ENCODE measurements around the gene EXTL1.

The EXTL1 gene

DNA sequence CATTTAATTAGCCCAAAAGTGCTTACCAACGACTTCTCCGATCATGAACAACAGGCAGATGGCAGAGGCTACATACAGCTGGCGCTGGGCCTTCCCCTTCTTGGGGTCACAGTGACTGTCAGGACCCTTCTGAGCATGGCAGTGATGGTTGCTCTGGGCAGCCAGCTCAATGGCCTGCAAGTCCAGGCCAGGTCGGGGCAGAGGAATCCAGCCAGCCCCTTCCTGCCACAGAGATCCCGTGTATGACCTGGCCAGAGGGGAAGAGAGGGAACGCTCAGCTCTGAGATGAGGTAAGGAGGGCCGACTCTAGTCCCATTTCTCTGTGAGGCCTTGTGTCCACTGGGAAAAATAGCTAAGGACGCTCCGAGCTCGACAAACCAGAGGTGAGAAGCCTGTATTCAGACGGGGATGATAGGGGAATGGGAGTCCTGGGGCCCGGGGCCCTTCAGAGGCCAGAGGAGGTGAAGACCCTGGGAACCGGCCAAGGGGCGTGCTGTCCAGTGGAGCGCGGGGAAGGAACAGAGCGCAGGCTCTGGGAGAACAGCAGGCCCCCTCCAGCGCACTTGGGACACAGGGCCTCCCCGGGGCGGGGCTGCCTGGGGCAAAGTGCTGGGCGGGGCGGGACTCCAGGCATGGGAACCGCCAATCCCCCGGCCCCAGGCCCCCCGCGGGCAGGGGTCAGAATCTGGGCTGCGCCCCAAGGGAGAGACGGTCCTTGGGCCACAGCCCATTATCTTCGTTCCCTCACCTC, 23.6 kb downstream of the EXTL1 start:
- DNase-seq: no peak

DNA sequence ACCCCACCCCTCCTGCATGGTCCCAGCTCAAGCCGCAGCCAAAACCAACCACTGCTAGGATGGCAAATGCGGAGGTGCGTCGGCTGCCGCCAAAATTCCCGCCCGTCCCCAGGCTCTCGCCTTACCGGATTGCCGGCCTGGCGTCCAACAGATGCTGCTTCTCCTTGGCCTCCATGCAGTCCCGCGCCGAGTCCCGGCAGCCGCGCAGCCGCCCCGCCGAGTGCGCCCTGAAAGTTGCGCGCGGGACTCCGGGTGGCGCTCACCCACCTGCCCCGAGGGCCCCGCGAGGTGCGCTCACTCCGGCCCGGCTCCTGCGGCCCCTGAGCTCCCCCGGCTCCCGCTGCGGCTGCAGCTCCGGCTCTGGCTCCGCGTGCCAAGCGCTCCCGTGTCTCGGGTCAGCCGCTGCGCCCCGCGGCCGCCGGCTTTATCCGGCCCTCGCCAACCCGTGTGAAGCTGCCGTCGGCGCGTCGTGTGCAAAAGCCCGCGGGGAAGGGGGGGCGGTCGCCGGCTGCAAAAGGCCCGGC, 24.2 kb downstream of the EXTL1 start, which contains the start of gene SLC30A2:
TSS of gene SLC30A2 (minus strand) at position 397 of the 524 bp plus-strand sequence. CDS start at position 175, 222 bp downstream.
- DNase-seq: no peak

- DNase-seq: no peak
Observed at GRCh38 chr1:26046246-26047095, 24.9 kb downstream of the EXTL1 start.

GRCh38 chr1:26047278-26047874, 25.8 kb downstream of the EXTL1 start:
- no peak for DNase-seq

DNA sequence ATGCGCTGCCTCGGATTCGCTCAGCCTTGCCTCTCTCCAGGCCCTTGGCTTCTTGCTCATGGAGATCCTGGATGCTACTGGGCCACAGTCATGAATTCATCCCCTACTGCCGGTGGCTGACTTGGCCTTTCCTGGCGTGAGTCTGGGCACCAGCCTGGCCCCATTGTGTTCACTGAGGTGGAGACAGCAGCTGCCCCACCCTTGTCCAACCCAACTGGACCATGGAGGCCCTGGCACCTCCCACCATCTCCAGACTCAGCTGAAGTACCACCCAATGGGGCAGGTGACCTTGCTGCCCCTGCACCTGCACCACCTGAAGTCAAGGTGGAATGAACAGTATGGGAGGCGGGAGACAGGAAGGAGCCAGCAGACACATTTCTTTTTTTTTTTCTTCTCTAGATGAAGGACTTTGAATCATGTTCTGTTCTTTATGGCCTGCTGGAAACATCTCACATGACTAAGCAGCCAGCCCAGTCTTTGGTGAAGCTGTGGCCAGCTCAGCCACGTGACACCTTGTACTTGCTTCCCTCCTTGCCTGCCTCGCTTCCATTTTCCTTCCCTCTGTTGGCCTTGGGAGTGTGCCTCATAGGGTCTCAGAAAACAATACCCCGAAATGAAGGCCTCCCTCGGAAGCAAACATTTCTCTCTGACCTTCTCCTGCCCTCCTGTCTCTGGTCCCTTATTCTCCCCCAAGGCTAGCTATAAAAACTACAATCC, 28.1 kb downstream of the EXTL1 start:
- no peak for DNase-seq

- no peak for DNase-seq
Observed at GRCh38 chr1:26050248-26050640, 28.7 kb downstream of the EXTL1 start.

DNA sequence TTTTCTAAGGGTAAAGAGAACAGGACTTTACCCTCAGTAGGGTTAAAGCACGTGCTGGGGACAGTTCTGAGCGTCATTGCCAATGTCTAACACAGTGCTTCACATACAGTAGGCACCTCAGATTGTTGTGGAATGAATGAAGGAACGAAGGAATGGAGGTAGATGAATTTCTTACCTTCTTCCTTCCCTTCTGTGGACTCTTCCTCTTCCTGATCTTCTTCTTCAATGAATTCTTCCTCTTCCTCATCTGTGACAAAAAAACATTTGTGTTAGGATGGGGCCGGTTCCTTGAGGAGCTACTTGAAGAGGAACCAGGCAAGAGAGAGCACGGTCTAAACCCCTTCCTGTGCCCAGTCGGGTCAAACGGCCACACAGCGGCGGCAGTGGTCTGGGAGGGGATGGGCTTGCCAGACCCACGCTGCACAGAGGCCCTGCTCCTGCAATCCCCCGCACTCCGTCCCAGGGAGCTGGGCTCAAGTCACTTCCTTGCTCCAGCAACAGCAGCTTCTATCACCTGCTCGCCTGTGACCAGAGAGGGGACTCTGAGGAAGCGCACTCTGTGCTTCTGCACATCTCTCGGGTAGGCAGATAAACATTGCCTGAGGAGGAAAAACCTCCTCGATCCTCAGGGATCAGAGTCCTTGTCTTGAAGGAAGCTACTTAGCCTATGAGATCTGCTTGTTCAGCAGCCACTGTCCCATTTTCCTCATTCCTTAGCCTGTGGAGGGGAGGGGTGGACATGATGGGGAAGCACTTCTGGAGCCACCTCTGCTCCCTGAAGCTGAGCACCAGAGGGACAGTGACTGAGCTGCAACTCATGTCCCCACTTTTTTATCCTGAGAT, 32.4 kb downstream of the EXTL1 start:
- DNase-seq: no peak

DNA sequence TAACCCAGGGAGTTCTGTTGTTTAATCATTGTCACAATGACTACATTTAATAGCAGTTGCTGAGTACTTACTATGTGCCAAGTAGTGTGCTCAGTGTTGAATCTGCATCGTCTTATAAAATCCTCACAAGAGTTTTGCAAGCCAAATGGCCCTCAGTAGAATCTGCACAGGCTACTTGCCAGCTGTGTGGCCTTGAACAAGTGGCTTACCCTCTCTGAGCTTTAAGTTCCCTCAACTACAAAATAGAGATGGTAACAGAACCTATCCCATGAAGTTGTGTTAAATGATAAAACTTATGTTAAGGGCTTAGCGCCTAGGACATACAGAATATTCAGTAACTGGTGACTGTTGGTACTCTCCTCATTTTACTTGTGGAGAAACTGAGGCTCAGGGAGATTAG, 33.5 kb downstream of the EXTL1 start:
- no peak for DNase-seq

DNA sequence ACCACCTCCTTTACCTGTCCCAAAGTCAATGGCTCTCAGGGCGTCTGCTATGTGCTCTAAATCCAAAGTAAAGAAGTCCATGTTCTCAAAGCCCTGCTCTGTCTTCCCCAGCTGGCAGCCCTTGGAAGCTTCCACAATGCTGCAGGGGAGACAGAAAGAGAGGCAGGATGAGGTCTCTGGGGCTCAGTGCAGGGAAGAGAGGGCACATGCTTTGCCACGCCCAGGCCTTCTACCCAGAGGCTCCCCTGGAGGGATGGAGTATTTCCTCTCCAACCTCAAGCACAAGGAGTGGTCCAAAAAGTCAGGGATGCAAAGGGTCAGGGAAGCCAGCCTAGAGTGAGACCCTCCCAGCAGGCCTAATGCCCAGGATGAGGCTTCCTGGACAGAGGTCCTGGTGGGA, 35.6 kb downstream of the EXTL1 start:
- no peak for DNase-seq

DNA sequence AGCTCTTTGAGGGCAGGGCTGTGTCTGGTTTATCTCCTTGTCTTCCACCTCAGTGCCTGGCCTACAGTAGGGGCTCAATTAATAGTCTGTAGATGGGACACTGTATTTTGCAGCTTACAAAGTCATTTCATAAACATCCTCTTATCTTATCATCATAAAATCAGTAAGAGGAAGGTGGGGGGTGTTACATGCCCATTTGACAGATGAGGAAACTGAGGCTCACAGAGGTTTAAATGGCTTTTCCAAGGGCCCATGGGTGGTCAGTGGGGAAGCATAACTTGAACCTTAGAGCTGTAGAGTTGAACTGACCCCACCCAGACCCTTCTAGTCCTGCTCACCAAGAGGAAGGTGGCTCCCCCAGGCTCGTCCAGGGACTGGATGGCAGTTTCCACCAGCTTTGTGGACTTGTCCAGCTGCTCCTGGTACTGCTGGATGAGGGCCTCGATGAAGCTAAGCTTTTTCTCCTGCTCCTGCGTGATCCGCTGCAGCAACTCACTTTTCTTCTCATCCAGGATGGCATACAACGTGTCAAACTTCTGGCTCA, 36.5 kb downstream of the EXTL1 start:
- no peak for DNase-seq

DNA sequence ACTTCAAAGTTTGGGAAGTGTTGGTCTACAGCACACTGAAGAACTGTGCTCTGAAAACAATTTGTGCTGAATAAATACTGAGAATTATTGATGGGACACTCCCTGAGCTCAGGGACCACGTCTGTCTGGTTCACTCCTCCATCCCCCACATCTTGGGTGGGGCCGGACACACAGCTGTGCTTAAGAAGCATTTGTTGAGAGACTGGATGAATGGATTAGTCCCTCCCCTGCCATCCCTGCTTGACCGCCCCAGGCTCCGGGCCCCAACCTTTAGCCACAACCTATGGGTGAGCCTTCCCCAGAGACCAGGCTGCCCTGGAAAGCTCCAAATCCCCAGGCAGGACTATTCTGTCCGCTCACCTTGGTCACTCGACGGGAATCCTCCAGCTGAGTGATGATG, 38.3 kb downstream of the EXTL1 start:
- DNase-seq: no peak

- no peak for DNase-seq
Observed at GRCh38 chr1:26060832-26061574, 39.4 kb downstream of the EXTL1 start.

DNA sequence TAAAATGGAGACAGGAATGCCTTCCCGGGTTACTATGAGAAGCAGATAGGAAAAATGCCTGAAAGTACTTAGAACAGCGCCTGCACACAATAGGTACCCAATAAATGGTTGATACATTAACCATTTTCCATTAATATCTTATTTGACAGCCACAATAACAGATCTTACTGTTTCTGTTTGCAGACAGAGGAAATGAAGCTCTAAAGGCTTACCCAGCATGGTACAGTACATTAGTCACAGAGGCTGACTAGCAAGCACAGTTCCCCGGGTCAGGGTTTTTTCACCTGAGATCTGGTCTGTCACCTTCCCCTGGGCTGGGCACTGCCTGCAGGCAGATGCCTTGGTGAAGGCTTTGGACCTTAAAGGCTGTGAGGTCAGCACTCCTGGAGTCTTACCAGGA, 43.0 kb downstream of the EXTL1 start:
- no peak for DNase-seq

DNA sequence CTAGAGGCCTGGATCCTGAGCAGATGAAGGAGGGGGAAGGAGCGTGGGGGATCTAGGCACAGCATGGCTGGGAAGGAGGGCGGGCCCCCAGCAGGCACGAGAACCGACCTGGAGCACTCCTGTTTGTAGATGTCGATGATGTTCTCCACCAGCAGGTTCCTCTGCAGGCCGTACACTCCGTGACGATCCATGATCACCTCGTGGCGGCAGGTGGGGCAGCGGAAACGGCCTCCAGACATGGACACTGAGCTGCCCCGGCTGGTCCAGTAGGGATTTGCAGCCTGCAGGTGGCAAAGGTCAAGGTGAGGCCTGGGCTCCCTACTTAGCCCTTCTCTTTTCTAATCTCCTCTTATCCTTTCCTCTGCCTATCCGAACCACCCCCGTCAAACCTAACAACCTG, 44.6 kb downstream of the EXTL1 start:
- no peak for DNase-seq

GRCh38 chr1:26066857-26067256, 45.3 kb downstream of the EXTL1 start:
- DNase-seq: no peak

DNA sequence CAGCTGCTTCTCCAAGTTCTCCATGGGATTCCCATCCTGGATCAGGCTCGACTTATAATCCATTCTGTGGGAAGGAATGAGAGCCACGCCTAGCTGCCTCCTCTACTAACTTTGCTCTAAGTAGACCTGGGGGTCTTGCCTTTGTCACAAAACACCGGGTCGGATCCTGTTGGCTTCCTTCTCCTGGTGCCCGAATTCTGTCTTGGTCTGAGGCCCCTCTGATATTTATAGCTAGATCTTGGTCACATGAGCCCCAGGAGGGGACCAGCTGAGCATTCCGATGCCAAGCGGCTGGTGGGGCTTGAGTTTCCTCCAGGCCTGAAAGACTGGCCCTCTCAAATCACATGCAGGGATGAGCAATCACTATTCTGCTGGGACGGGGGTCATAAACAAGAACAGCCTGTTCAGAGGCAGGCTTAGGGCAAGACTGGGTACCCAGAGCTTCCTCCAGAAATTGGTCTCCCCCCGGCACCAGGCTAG, 45.9 kb downstream of the EXTL1 start, which contains the start of gene TRIM63:
TSS of gene TRIM63 (minus strand) at position 199 of the 480 bp plus-strand sequence. CDS start at position 63, 136 bp downstream.
- DNase-seq: no peak

DNA sequence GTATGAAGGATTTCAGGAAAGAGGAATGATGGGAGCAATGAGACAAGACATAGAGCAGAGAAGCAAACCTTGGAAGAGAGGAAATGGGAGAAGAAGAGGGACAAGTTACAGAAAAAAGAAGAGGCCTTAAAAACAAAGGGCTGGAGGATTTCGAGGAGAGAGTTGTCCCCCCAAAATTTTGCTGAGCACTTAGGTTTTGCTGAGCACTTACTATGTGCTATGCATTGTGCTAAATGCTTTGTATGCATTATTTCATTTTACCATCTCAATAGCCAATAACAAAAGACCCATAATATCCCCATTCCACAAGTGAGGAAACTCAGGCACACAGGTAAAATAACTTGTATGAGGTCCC, 48.3 kb downstream of the EXTL1 start:
- no peak for DNase-seq

DNA sequence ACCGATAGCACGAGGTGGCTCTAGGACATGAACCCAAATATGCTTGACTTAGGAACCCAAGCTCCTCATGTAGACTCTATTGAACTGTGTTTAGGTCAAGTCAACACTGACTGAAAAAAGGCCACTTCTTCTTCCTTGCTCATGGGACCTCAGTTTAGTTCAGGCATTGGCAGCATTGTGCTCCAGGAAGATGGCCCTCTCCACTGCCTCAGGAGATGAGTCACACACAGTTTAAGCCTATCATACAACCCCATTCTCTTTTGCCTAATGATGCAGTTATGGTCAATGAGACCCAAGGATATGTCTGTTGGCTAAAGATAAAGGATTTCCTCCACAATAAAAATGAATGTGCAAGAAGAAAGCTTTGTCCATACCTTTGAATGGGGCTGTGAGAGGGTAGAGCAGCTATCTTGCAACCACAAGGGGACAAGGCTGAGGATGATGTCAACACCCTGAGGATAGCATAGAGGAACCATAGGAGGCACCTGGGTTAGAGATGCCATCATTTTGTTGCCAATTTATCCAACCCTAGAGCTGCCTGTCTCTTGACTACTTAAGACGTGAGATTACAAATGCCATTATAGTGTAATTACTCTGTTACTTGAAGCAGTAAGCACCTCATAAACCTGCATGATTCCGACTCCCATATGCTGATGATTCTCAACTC, 48.9 kb downstream of the EXTL1 start:
- no peak for DNase-seq

DNA sequence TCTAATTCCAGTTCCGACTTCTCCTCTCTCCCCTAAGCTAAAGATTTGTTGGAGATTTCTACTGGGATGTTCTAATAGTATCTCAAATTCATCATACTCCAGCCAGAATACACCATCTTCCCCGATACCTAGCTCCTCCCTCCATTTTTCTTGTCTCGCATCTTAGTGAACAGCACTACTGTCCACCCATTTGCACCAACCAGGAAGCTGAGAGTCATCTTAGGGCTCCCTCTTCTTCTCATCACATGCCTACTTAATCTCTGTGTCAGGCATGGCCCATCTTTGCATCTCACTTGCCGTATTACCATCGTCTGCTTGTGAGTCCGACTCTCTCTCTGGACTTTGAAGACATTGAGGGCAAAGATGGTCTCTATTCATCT, 49.4 kb downstream of the EXTL1 start:
- no peak for DNase-seq

GRCh38 chr1:26072305-26072704, 50.7 kb downstream of the EXTL1 start:
- no peak for DNase-seq
